HepG2 (cell line): ENCODE data around the gene MAPK12. TPM values are rescaled to one million over a fixed set of nuclear protein-coding genes. Genes with fewer than 3 reads are reported as not detected.

Experiments used
- ATAC-seq: fragments of 200-7000 bp; cut with Tn5 transposase; 3 replicates; pipeline ENCODE4 v1.9.1; 2020; ENCODE audit warnings: mild to moderate bottlenecking, moderate library complexity
- BruUV-seq: library from RNA; stranded (reverse); fragments of 400-500 nt; replicated peaks from 2 replicates; lab custom pipeline; 2021; lab: Mats Ljungman, UMichigan
- CTCF ChIA-PET: fragments of 300-600 bp; formaldehyde crosslinking; extraction: SDS; loops from one replicate; lab custom pipeline; 2021; ENCODE audit warnings: low total read pairs, inconsistent platforms, low intra/inter-chr PET ratio; lab: Yijun Ruan, JAX
- POLR2A ChIA-PET: fragments of 350-600 bp; sonication (Branson Sonifier 250); formaldehyde crosslinking; loops from one replicate; lab custom pipeline; 2020; ENCODE audit warnings: antibody characterized with exemption, inconsistent platforms; lab: Yijun Ruan, JAX
- DNase-seq: peaks from one replicate; pipeline ENCODE4 v3.0.0-alpha.2; 2015; ENCODE audit warnings: low spot score
- FAIRE-seq: peaks from 3 replicates; lab custom pipeline; 2011; peaks lifted over from hg19 to GRCh38; lab: Jason Lieb, UNC
- H2AFZ ChIP-seq: one replicate; pipeline ENCODE4 v1.6.1; 2011; ENCODE audit warnings: low read length, inconsistent platforms
- H3K27ac ChIP-seq: fragments of 300-600 bp; 3 replicates; pipeline ENCODE4 v1.8.0; 2011; ENCODE audit warnings: mixed run types, mild to moderate bottlenecking, mixed read lengths, low read length, inconsistent platforms; ENCODE audit not compliant: insufficient read depth; ENCODE audit errors: extremely low read length
- H3K27me3 ChIP-seq, 2 experiments: fragments of 200-600 bp in 1 of 2; 2 replicates in 1 of 2; 3 replicates in 1 of 2; pipeline versions ENCODE4 v1.6.0 to v1.8.0; 2011; ENCODE audit warnings: low read length in 2 of 2, mild to moderate bottlenecking in 2 of 2, moderate library complexity in 2 of 2, inconsistent platforms in 1 of 2; ENCODE audit not compliant: insufficient read depth in 2 of 2, control insufficient read depth in 1 of 2
- H3K36me3 ChIP-seq, 2 experiments: fragments of 200-600 bp in 1 of 2; replicated peaks in 1 of 2; 2 replicates in 1 of 2; 3 replicates in 1 of 2; pipeline versions ENCODE4 v1.5.1 to v1.8.0; 2011; ENCODE audit warnings: low read length in 2 of 2, inconsistent platforms in 1 of 2; ENCODE audit not compliant: insufficient read depth in 2 of 2, control insufficient read depth in 1 of 2
- H3K4me1 ChIP-seq: 2 replicates; pipeline ENCODE4 v1.5.1; 2012; ENCODE audit warnings: low read length, inconsistent platforms; ENCODE audit not compliant: insufficient read depth
- H3K4me2 ChIP-seq: 2 replicates; pipeline ENCODE4 v1.6.0; 2011; ENCODE audit warnings: low read depth, low read length, inconsistent platforms
- H3K4me3 ChIP-seq, 3 experiments: fragments of 200-600 bp in 1 of 3; sonication (generic), shearing (Covaris generic) in 1 of 3; replicated peaks in 1 of 3; 2 replicates each; pipeline ENCODE4 v1.5.1; 2011 to 2016; ENCODE audit warnings: low read length in 3 of 3, inconsistent platforms in 2 of 3, low read depth in 2 of 3, mild to moderate bottlenecking in 2 of 3, control low read depth in 1 of 3, mixed read lengths in 1 of 3; ENCODE audit not compliant: insufficient read depth in 1 of 3
- H3K79me2 ChIP-seq: one replicate; pipeline ENCODE4 v1.6.1; 2011; ENCODE audit warnings: low read length, inconsistent platforms; ENCODE audit not compliant: insufficient read depth
- H3K9ac ChIP-seq: 2 replicates; pipeline ENCODE4 v1.6.0; 2011; ENCODE audit warnings: mild to moderate bottlenecking, low read depth, low read length, inconsistent platforms; ENCODE audit not compliant: insufficient read depth
- H3K9me3 ChIP-seq: 2 replicates; pipeline ENCODE4 v1.5.1; 2012; ENCODE audit warnings: mild to moderate bottlenecking, low read length
- H4K20me1 ChIP-seq: 2 replicates; pipeline ENCODE4 v1.6.0; 2011; ENCODE audit warnings: inconsistent platforms, mild to moderate bottlenecking, low read length, moderate library complexity; ENCODE audit not compliant: insufficient read depth
- ARNT2 ChIP-seq: sonication (generic); formaldehyde crosslinking; IDR thresholded peaks from 2 replicates; pipeline ENCODE4 v1.8.0; 2022; ENCODE audit warnings: mild to moderate bottlenecking, low read depth, missing genetic modification reagents, moderate library complexity
- NR2F6 ChIP-seq, 2 experiments: IDR thresholded peaks; 2 replicates each; pipeline ENCODE4 v1.6.1; 2016; ENCODE audit warnings: antibody characterized with exemption in 1 of 2, mild to moderate bottlenecking in 1 of 2
- PHF8 ChIP-seq: sonication (generic); formaldehyde crosslinking; IDR thresholded peaks from 2 replicates; pipeline ENCODE4 v1.5.0; 2020; ENCODE audit warnings: missing genetic modification reagents
- PPARG ChIP-seq: conservative IDR thresholded peaks from 2 replicates; pipeline ENCODE4 v1.6.1; 2016; ENCODE audit warnings: missing biosample characterization, missing genetic modification reagents
- ZNF350 ChIP-seq: sonication (generic); formaldehyde crosslinking; IDR thresholded peaks from 2 replicates; pipeline ENCODE4 v1.4.0; 2020; ENCODE audit warnings: mild to moderate bottlenecking, low read depth, missing genetic modification reagents, borderline replicate concordance
- WGBS: methylation state at CpG from one replicate; pipeline ENCODE4 v1.1.6; 2017; ENCODE audit warnings: low lambda C conversion rate; 5-methylcytosine and 5-hydroxymethylcytosine counted together
- in situ Hi-C: cut with HindIII; loops from 2 replicates; pipeline ENCODE4 v1.10.0; 2017; ENCODE audit warnings: low pct_unique_long_range_greater_than_20kb; ENCODE audit not compliant: extremely low pct_ligation_motif_present
- intact Hi-C: fragments of 100-400 bp; cut with micrococcal nuclease; formaldehyde crosslinking; loops from one replicate; pipeline ENCODE4 v1.10.0; 2022; ENCODE audit not compliant: unreplicated experiment
- polyA plus RNA-seq, 8 experiments: library from polyadenylated mRNA; depleted of rRNA in 3 of 8; stranded (reverse) in 7 of 8; unstranded in 1 of 8; fragments of >200 nt; fragmentation: Illumina TruSeq in 4 of 8; extraction: Trizol in 4 of 8; gene quantifications; 2 replicates each; pipeline versions ENCODE4 v1.2.1 to v1.2.3, GENCODE V29; 2011 to 2016; ENCODE audit warnings: low read depth in 4 of 8, missing spikeins in 1 of 8, mixed read lengths in 1 of 8; ENCODE audit not compliant: insufficient read depth in 1 of 8
- total RNA-seq, 5 experiments: library from RNA; depleted of rRNA; stranded (reverse); fragments of >200 nt; fragmentation: Illumina TruSeq; extraction: Trizol; gene quantifications; 2 replicates each; pipeline ENCODE4 v1.2.3, GENCODE V29; 2016; ENCODE audit warnings: low read depth in 1 of 5
- TF ChIP-seq, protein P1 (sequence below): sonication (generic); formaldehyde crosslinking; IDR thresholded peaks from 2 replicates; pipeline ENCODE4 v1.4.0; 2020; ENCODE audit warnings: missing genetic modification reagents; ENCODE audit errors: not compliant biosample characterization
- TF ChIP-seq, protein P2 (sequence below), 2 experiments: sonication (generic) in 1 of 2; formaldehyde crosslinking in 1 of 2; IDR thresholded peaks; 2 replicates each; pipeline versions ENCODE4 v1.4.0 to v1.6.1; 2018 to 2020; ENCODE audit warnings: missing genetic modification reagents in 2 of 2, borderline replicate concordance in 1 of 2, low read depth in 1 of 2, mild to moderate bottlenecking in 1 of 2, missing biosample characterization in 1 of 2
- TF ChIP-seq, protein P3 (sequence below): sonication (generic); formaldehyde crosslinking; IDR thresholded peaks from 2 replicates; pipeline ENCODE4 v1.4.0; 2020; ENCODE audit warnings: mild to moderate bottlenecking, missing genetic modification reagents, borderline replicate concordance

MAPK12 gene
- total and polyA plus RNA-seq, 2 of the 13 experiments (the other 11 are each of a cell fraction or from before 2014, with no cell fraction given): 22.2 to 23.3 TPM

DNA sequence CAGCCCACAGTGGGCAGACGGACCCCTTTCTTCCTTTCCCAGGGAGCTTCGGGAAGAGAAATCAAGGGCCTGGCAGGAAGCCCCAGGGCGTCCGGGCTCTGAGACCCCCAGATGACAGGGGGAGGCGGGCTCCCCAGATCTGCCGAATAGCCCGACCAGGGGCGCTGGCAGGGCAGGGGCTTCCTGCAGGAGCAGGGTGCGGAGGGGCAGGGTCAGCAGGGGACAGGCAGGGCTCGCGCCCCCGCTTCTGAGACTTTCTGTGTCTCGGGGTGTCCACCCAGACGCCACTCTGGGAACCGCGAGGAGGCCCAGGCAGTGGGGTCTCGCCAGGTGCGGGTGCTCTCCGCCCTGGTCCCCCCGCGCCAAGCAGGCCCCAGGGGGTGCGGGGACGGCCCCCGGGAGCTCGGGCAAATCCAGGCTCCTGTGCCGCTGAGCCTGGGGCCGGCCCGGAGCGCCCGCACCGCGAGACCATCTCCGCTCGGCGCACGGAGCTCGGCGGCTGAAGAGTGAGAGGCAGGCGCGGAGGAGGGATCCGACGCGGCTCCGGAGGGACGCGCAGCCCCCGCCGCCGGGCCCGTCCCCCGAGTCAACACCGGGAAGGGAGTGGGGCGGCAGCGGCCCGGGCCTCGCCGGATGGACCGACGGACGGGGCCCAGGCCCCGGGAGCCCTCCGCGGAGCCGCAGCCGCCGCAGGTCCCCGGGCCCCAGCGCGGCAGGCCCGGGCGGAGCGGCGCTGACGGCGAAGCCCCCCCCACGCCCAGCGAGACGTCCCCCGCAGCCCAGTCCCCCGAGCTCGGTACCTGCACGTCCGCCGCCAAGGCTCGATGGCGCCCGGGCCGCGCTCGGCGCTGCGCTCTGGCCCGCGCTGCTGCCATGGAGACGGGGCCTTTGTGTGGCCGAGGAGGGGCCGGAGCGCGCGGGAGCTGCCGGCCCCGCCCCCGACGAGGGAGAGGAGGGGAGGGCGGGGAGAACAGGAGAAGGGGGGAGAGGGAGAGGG lies 45.6 kb upstream of the MAPK12 start, which contains the start of gene PLXNB2 (continued):
- TF ChIP-seq, protein P1, sequence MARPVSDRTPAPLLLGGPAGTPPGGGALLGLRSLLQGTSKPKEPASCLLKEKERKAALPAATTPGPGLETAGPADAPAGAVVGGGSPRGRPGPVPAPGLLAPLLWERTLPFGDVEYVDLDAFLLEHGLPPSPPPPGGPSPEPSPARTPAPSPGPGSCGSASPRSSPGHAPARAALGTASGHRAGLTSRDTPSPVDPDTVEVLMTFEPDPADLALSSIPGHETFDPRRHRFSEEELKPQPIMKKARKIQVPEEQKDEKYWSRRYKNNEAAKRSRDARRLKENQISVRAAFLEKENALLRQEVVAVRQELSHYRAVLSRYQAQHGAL (CRISPR knock-in tag): no peak

DNA sequence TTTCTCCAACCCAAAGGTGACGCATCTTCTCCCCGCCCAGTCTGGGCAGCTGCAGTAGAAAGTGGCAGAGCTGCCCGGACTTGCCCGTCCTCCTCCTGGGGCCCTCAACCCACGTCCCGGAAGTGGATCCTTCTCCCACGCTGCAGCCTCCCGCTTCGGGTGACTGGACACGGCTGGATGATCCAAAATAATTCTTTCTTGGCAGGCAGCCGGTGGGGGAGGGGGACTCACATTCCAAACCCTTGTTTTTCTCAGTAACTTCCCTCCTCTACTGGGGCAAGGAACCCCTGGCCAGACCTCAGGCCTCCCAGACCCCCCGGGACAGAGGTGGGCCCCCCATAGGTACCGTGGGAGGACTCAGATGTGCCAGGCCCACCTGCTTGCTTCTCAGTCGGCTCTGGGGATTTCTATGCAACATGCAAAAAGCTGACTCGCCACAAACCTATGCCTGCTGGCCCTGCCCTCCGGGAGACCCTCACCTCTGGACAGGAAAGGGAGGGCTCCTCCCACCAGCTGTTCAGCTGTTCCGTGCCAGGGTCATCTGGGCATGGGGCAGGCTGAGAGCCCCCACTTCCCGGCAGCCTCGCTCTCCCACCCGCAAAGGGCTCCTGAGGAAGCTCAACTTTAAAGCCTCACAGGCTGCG lies 44.6 kb upstream of the MAPK12 start:
- no peaks in the 10 kb centered on the region for H3K27me3 ChIP-seq
- peak overlapping the region; percentile 90 for H3K9ac ChIP-seq
- DNase-seq: no peak
- no peak overlapping the region for H2AFZ ChIP-seq
- H4K20me1 ChIP-seq: no peaks in the 10 kb centered on the region; the same call in 1 of the 2 replicates
- ATAC-seq: no peak
- WGBS: 0% methylated on average over 6 of the region's 21 CpGs
- peak overlapping the region; percentile 90 to 95 (median 95) for H3K4me3 ChIP-seq
- H3K79me2 ChIP-seq: peaks cover 56% of the 10 kb centered on the region
- H3K4me2 ChIP-seq: peak overlapping the region; percentile 90
- peaks cover 0 to 2% of the 10 kb centered on the region in 2 experiments; a peak in 1 of 5 replicates for H3K36me3 ChIP-seq
- in situ Hi-C loops: no loop called here
- peak overlapping the region; percentile 67 for H3K27ac ChIP-seq
- ChIA-PET POLR2A (interaction anchor here (0.9 to 6.7 kb wide), 8 partner anchors 9 to 167 kb away, joined by 3 to 126 read pairs (median 7); partner anchors contain the start of gene MAPK12), CTCF (interaction anchor here (1.4 kb wide), 1 partner anchor 30 kb away, joined by 4 read pairs; no protein-coding TSS in a partner anchor)
- H3K9me3 ChIP-seq: no peaks in the 10 kb centered on the region
- BruUV-seq: TSS peak; percentile 74
- FAIRE-seq: peak; percentile 26
- H3K4me1 ChIP-seq: peaks cover 82% of the 10 kb centered on the region
- intact Hi-C loops: no loop called here
- TF ChIP-seq, protein P2, sequence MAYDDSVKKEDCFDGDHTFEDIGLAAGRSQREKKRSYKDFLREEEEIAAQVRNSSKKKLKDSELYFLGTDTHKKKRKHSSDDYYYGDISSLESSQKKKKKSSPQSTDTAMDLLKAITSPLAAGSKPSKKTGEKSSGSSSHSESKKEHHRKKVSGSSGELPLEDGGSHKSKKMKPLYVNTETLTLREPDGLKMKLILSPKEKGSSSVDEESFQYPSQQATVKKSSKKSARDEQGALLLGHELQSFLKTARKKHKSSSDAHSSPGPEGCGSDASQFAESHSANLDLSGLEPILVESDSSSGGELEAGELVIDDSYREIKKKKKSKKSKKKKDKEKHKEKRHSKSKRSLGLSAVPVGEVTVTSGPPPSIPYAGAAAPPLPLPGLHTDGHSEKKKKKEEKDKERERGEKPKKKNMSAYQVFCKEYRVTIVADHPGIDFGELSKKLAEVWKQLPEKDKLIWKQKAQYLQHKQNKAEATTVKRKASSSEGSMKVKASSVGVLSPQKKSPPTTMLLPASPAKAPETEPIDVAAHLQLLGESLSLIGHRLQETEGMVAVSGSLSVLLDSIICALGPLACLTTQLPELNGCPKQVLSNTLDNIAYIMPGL (CRISPR knock-in tag; IDR thresholded peaks at IDR 0.05; ENCODE audit: borderline replicate concordance in 1 of 2, low read depth in 1 of 2): peak in 1 of 2 experiments; percentile 35; a peak in 2 of 4 replicates
- TF ChIP-seq ZNF350 (CRISPR knock-in tag): 0 out of 2 replicates have a peak, but pooled peaks have one; percentile 27
- peak; percentile 33; the same call in 1 of the 2 replicates for TF ChIP-seq PHF8 (CRISPR knock-in tag)
- 0 out of 2 replicates have a peak, but pooled peaks have one; percentile 16 for TF ChIP-seq PPARG
- TF ChIP-seq, protein P3, sequence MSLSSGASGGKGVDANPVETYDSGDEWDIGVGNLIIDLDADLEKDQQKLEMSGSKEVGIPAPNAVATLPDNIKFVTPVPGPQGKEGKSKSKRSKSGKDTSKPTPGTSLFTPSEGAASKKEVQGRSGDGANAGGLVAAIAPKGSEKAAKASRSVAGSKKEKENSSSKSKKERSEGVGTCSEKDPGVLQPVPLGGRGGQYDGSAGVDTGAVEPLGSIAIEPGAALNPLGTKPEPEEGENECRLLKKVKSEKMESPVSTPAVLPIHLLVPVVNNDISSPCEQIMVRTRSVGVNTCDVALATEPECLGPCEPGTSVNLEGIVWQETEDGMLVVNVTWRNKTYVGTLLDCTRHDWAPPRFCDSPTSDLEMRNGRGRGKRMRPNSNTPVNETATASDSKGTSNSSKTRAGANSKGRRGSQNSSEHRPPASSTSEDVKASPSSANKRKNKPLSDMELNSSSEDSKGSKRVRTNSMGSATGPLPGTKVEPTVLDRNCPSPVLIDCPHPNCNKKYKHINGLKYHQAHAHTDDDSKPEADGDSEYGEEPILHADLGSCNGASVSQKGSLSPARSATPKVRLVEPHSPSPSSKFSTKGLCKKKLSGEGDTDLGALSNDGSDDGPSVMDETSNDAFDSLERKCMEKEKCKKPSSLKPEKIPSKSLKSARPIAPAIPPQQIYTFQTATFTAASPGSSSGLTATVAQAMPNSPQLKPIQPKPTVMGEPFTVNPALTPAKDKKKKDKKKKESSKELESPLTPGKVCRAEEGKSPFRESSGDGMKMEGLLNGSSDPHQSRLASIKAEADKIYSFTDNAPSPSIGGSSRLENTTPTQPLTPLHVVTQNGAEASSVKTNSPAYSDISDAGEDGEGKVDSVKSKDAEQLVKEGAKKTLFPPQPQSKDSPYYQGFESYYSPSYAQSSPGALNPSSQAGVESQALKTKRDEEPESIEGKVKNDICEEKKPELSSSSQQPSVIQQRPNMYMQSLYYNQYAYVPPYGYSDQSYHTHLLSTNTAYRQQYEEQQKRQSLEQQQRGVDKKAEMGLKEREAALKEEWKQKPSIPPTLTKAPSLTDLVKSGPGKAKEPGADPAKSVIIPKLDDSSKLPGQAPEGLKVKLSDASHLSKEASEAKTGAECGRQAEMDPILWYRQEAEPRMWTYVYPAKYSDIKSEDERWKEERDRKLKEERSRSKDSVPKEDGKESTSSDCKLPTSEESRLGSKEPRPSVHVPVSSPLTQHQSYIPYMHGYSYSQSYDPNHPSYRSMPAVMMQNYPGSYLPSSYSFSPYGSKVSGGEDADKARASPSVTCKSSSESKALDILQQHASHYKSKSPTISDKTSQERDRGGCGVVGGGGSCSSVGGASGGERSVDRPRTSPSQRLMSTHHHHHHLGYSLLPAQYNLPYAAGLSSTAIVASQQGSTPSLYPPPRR (CRISPR knock-in tag): 0 out of 2 replicates have a peak, but pooled peaks have one; percentile 30
- TF ChIP-seq NR2F6 (IDR thresholded peaks at IDR 0.05): no peak
- TF ChIP-seq NR2F6 (CRISPR knock-in tag; IDR thresholded peaks at IDR 0.05): 0 out of 2 replicates have a peak, but pooled peaks have one; percentile 17
- peak; percentile 50; the same call in 1 of the 2 replicates for TF ChIP-seq ARNT2 (CRISPR knock-in tag)
